ENCODE measurements around the gene GEMIN8. TPM values are rescaled to one million over a fixed set of nuclear protein-coding genes. Genes with fewer than 3 reads are reported as not detected.

GEMIN8 gene
- 11.2 TPM for total RNA-seq (2021; ENCODE audit: unreplicated experiment)
- polyA plus RNA-seq (2012; ENCODE audit: insufficient read length) = 13.1 TPM
- percentile 56 among the genes with signal in this experiment for Bru-seq, nascent RNA
- BruChase-seq, experiment 1, labeled RNA remaining after a 2-hour chase = percentile 68 among the genes with signal in this experiment
- BruChase-seq, experiment 2, labeled RNA remaining after a 6-hour chase = percentile 54 among the genes with signal in this experiment
- long read RNA-seq, partial matches to known transcripts = 2 of 12 reads
- long read RNA-seq, other reads (novel, unspliced or antisense) = 8 of 12 reads

- DNase-seq (ENCODE audit: low read depth, low spot score) = no peak
- ChIA-PET CTCF (interaction anchor here (0.7 kb wide), 1 partner anchor 368 kb away, joined by 3 read pairs; no protein-coding TSS in a partner anchor), POLR2A (interaction anchor here (0.5 kb wide), 1 partner anchor 1053 kb away, joined by 3 read pairs; no protein-coding TSS in a partner anchor)
- ATAC-seq = peak; percentile 97
- peak within 1 kb of the TSS; percentile 60 to 74 for H3K4me3 ChIP-seq (ENCODE audit: low read depth in 2 of 2, low read length in 2 of 2)
- intact Hi-C loops (cut with micrococcal nuclease; ENCODE audit: unreplicated experiment) = loop anchor here (5.0 kb wide), 3 partner anchors 277 to 517 kb away; no protein-coding TSS in a partner anchor
- TF ChIP-seq, protein P1, sequence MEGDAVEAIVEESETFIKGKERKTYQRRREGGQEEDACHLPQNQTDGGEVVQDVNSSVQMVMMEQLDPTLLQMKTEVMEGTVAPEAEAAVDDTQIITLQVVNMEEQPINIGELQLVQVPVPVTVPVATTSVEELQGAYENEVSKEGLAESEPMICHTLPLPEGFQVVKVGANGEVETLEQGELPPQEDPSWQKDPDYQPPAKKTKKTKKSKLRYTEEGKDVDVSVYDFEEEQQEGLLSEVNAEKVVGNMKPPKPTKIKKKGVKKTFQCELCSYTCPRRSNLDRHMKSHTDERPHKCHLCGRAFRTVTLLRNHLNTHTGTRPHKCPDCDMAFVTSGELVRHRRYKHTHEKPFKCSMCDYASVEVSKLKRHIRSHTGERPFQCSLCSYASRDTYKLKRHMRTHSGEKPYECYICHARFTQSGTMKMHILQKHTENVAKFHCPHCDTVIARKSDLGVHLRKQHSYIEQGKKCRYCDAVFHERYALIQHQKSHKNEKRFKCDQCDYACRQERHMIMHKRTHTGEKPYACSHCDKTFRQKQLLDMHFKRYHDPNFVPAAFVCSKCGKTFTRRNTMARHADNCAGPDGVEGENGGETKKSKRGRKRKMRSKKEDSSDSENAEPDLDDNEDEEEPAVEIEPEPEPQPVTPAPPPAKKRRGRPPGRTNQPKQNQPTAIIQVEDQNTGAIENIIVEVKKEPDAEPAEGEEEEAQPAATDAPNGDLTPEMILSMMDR (IDR thresholded peaks at IDR 0.05) = no peak
- TF ChIP-seq TCF7L2 (IDR thresholded peaks at IDR 0.05; ENCODE audit: low read depth, low read length) (no peak), POLR2AphosphoS5 (IDR thresholded peaks at IDR 0.05; ENCODE audit: low read depth, low read length) (no peak; the same call in 1 of the 2 replicates), SIN3A (IDR thresholded peaks at IDR 0.05; ENCODE audit: borderline replicate concordance, insufficient read depth, low read depth, low read length) (no peak)
- TF ChIP-seq, protein P2, sequence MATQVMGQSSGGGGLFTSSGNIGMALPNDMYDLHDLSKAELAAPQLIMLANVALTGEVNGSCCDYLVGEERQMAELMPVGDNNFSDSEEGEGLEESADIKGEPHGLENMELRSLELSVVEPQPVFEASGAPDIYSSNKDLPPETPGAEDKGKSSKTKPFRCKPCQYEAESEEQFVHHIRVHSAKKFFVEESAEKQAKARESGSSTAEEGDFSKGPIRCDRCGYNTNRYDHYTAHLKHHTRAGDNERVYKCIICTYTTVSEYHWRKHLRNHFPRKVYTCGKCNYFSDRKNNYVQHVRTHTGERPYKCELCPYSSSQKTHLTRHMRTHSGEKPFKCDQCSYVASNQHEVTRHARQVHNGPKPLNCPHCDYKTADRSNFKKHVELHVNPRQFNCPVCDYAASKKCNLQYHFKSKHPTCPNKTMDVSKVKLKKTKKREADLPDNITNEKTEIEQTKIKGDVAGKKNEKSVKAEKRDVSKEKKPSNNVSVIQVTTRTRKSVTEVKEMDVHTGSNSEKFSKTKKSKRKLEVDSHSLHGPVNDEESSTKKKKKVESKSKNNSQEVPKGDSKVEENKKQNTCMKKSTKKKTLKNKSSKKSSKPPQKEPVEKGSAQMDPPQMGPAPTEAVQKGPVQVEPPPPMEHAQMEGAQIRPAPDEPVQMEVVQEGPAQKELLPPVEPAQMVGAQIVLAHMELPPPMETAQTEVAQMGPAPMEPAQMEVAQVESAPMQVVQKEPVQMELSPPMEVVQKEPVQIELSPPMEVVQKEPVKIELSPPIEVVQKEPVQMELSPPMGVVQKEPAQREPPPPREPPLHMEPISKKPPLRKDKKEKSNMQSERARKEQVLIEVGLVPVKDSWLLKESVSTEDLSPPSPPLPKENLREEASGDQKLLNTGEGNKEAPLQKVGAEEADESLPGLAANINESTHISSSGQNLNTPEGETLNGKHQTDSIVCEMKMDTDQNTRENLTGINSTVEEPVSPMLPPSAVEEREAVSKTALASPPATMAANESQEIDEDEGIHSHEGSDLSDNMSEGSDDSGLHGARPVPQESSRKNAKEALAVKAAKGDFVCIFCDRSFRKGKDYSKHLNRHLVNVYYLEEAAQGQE (IDR thresholded peaks at IDR 0.05; ENCODE audit: insufficient read depth in 1 of 2, low read depth in 2 of 2, low read length in 1 of 2) = no peak
- H3K4me1 ChIP-seq (ENCODE audit: control insufficient read depth, insufficient read depth, low read length) = peaks cover 5% of the 10 kb centered on the region; the same call in 1 of the 2 replicates
- no peaks in the 10 kb centered on the region for H3K27me3 ChIP-seq (ENCODE audit: control insufficient read depth, insufficient read depth, low read length)
- BruUV-seq (replicated peaks) = no TSS peak
- no peaks in the 10 kb centered on the region; the same call in 1 of the 2 replicates for H3K36me3 ChIP-seq (ENCODE audit: control insufficient read depth, insufficient read depth, low read length)
- H3K9me3 ChIP-seq (ENCODE audit: control insufficient read depth, insufficient read depth, low read depth, low read length) = no peaks in the 10 kb centered on the region
- H3K27ac ChIP-seq (ENCODE audit: low read length) = peak within 1 kb of the TSS; percentile 81
- in situ Hi-C loops (cut with HindIII; ENCODE audit: low pct_unique_long_range_greater_than_20kb, low sequenced_read_pairs) = no loop called here
Measured at GRCh38 chrX:14029425-14030173, at the start of gene GEMIN8. GEMIN8 (minus strand) TSS chrX:14029892; CDS start chrX:14021478, 8,414 bp downstream.

DNA sequence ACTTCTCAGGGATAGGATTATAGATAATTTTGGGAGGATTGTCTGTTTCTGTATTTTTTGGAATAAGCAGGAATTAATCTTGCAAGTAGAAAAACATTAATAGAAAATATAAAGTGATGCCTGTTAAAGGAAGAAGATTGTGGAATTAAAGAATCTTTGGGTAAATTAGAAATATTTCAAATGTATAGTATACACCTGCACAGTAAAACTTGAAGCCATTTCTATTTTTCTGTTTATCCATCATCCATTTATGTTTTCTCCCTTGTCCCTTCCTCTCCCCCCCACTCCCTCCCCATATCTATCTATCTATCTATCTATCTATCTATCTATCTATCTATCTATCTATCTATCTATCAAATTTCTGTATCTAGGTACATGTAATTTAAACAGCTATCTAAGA is 46.9 kb upstream of the GEMIN8 start:
- H3K27ac ChIP-seq (ENCODE audit: low read length) = no peak overlapping the region
- ATAC-seq (no peak), DNase-seq (ENCODE audit: low read depth, low spot score) (no peak)
- no peak overlapping the region for H3K4me3 ChIP-seq (ENCODE audit: low read depth in 2 of 2, low read length in 2 of 2)
- in situ Hi-C loops (cut with HindIII; ENCODE audit: low pct_unique_long_range_greater_than_20kb, low sequenced_read_pairs) (no loop called here), intact Hi-C loops (cut with micrococcal nuclease; ENCODE audit: unreplicated experiment) (no loop called here)
- ChIA-PET CTCF (interaction anchor here (0.7 kb wide), 2 partner anchors 1111 to 1290 kb away, joined by 5 to 7 read pairs; no protein-coding TSS in a partner anchor), POLR2A (no interaction called here)
- no peaks in the 10 kb centered on the region for H3K9me3 ChIP-seq (ENCODE audit: control insufficient read depth, insufficient read depth, low read depth, low read length)
- H3K4me1 ChIP-seq (ENCODE audit: control insufficient read depth, insufficient read depth, low read length) = no peaks in the 10 kb centered on the region
- TF ChIP-seq, protein P1 (IDR thresholded peaks at IDR 0.05) = no peak
- TF ChIP-seq, protein P2 (IDR thresholded peaks at IDR 0.05; ENCODE audit: insufficient read depth in 1 of 2, low read depth in 2 of 2, low read length in 1 of 2) = no peak
- no peak for TF ChIP-seq SIN3A (IDR thresholded peaks at IDR 0.05; ENCODE audit: borderline replicate concordance, insufficient read depth, low read depth, low read length)
- BruUV-seq (replicated peaks) = no TSS peak
- H3K36me3 ChIP-seq (ENCODE audit: control insufficient read depth, insufficient read depth, low read length) = no peaks in the 10 kb centered on the region
- no peaks in the 10 kb centered on the region for H3K27me3 ChIP-seq (ENCODE audit: control insufficient read depth, insufficient read depth, low read length)

Measured in Panc1 (cell line).